Osteocyte (in vitro differentiated cells): ENCODE results near the gene MRTFA. TPM values are rescaled to one million over a fixed set of nuclear protein-coding genes. Genes with fewer than 3 reads are reported as not detected.
A peak's percentile ranks its signal among the peaks of the same experiment; 100 is the strongest.

Source experiments
- DNase-seq: peaks from one replicate; pipeline ENCODE4 v3.0.0; 2021; ENCODE audit warnings: mixed read lengths; ENCODE audit not compliant: unreplicated experiment; ENCODE audit errors: extremely low spot score
- H3K27ac Mint-ChIP-seq: one replicate; pipeline ENCODE4 v1.8.0; 2021; ENCODE audit warnings: mild to moderate bottlenecking, mixed read lengths; ENCODE audit not compliant: unreplicated experiment
- H3K27me3 Mint-ChIP-seq: one replicate; pipeline ENCODE4 v1.8.0; 2021; ENCODE audit warnings: mixed read lengths; ENCODE audit not compliant: unreplicated experiment
- H3K36me3 Mint-ChIP-seq: one replicate; pipeline ENCODE4 v1.8.0; 2021; ENCODE audit warnings: mixed read lengths; ENCODE audit not compliant: unreplicated experiment
- H3K4me1 Mint-ChIP-seq: one replicate; pipeline ENCODE4 v1.8.0; 2021; ENCODE audit warnings: mixed read lengths; ENCODE audit not compliant: unreplicated experiment
- H3K4me3 Mint-ChIP-seq: one replicate; pipeline ENCODE4 v1.8.0; 2021; ENCODE audit warnings: mild to moderate bottlenecking, moderate library complexity, mixed read lengths; ENCODE audit not compliant: unreplicated experiment
- H3K9me3 Mint-ChIP-seq: one replicate; pipeline ENCODE4 v1.8.0; 2021; ENCODE audit warnings: mixed read lengths; ENCODE audit not compliant: unreplicated experiment
- CTCF ChIP-seq: fragments of 200-600 bp; sonication (generic); IDR thresholded peaks from 2 replicates; pipeline ENCODE4 v1.5.0; 2021; ENCODE audit warnings: antibody characterized with exemption, mild to moderate bottlenecking, moderate library complexity
- total RNA-seq: library from RNA; stranded (reverse); gene quantifications from 2 replicates; pipeline ENCODE4 v1.2.1, GENCODE V29; 2021

MRTFA gene
- total RNA-seq, 1 donor from 2014 or later = 59.0 TPM

- H3K9me3 Mint-ChIP-seq = no peaks in the 10 kb centered on the region
- H3K36me3 Mint-ChIP-seq = peaks cover 34% of the 10 kb centered on the region
- no peak overlapping the region for H3K27ac Mint-ChIP-seq
- peaks cover 7% of the 10 kb centered on the region for H3K4me1 Mint-ChIP-seq
- H3K27me3 Mint-ChIP-seq = no peaks in the 10 kb centered on the region
- H3K4me3 Mint-ChIP-seq = no peak overlapping the region
- DNase-seq = no peak
- no peak for TF ChIP-seq CTCF
Measured at GRCh38 chr22:40410731-40411505, 225.6 kb downstream of the MRTFA start.

GRCh38 chr22:40410272-40410671 lies 226.2 kb downstream of the MRTFA start:
- DNase-seq = peak; percentile 81
- no peak for TF ChIP-seq CTCF
- Mint-ChIP-seq H3K27ac (no peak overlapping the region), H3K9me3 (no peaks in the 10 kb centered on the region), H3K4me3 (no peak overlapping the region), H3K4me1 (peaks cover under 1% of the 10 kb centered on the region), H3K27me3 (no peaks in the 10 kb centered on the region), H3K36me3 (peaks cover 27% of the 10 kb centered on the region)

DNA sequence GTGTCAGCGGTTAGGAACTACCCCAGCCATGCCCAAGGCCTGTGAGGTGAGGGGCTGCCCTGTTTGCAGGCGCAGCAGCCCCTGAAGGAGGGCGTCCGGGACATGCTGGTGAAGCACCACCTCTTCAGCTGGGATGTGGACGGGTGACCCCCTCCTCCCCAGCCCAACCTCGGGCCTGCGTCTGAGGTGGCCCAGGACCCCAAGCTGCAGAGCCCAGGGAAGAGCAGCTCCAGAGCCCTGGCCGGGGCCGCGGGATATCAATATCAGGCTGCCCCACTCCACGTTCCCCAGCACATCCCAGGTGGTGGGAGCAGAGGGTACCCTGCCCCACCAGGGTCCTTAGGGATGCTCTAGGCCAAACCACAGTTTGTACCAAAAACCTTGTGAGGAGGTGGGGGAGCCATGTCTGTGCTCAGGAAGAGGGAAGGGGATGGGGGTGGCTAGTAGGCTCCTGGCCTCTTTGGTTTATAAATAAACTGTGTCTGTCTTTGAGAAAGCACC lies 226.9 kb downstream of the MRTFA start:
- H3K27me3 Mint-ChIP-seq = no peaks in the 10 kb centered on the region
- no peak overlapping the region for H3K4me3 Mint-ChIP-seq
- TF ChIP-seq CTCF = no peak
- peaks cover 22% of the 10 kb centered on the region for H3K36me3 Mint-ChIP-seq
- DNase-seq = peak; percentile 79
- H3K4me1 Mint-ChIP-seq = no peaks in the 10 kb centered on the region
- H3K27ac Mint-ChIP-seq = no peak overlapping the region
- no peaks in the 10 kb centered on the region for H3K9me3 Mint-ChIP-seq

- peaks cover 25% of the 10 kb centered on the region for H3K36me3 Mint-ChIP-seq
- H3K4me1 Mint-ChIP-seq = no peaks in the 10 kb centered on the region
- peak; percentile 73 for DNase-seq
- no peaks in the 10 kb centered on the region for H3K9me3 Mint-ChIP-seq
- no peak overlapping the region for H3K4me3 Mint-ChIP-seq
- H3K27ac Mint-ChIP-seq = no peak overlapping the region
- no peak for TF ChIP-seq CTCF
- H3K27me3 Mint-ChIP-seq = no peaks in the 10 kb centered on the region
Measured at GRCh38 chr22:40408718-40409612, 227.6 kb downstream of the MRTFA start.
